Neural cell (in vitro differentiated cells): ENCODE results near the gene DNAH1. TPM values are rescaled to one million over a fixed set of nuclear protein-coding genes. Genes with fewer than 3 reads are reported as not detected.

Source experiments
- H2AFZ ChIP-seq: fragments of 200-600, 300-800 bp; sonication (generic), shearing (Covaris generic); 2 replicates; pipeline ENCODE4 v1.6.0; 2014; ENCODE audit warnings: low read depth, mild to moderate bottlenecking, antibody characterized with exemption, low read length, moderate library complexity
- H3F3A ChIP-seq: fragments of 200-600 bp; shearing (Covaris generic); 2 replicates; pipeline ENCODE4 v1.6.1; 2016; ENCODE audit warnings: mild to moderate bottlenecking, moderate library complexity, mixed read lengths, antibody characterized with exemption, low read length; ENCODE audit not compliant: insufficient read depth, poor library complexity, severe bottlenecking
- H3K27ac ChIP-seq: fragments of 200-600, 300-800 bp; sonication (generic), shearing (Covaris generic); 2 replicates; pipeline ENCODE4 v1.5.1; 2014; ENCODE audit warnings: mild to moderate bottlenecking, low read length, moderate library complexity
- H3K27me3 ChIP-seq: fragments of 300-800, 200-600 bp; sonication (generic), shearing (Covaris generic); 2 replicates; pipeline ENCODE4 v1.6.0; 2014; ENCODE audit warnings: mild to moderate bottlenecking, low read depth, low read length, moderate library complexity; ENCODE audit not compliant: insufficient read depth
- H3K36me3 ChIP-seq: fragments of 300-800, 200-600 bp; sonication (generic), shearing (Covaris generic); 2 replicates; pipeline ENCODE4 v1.5.1; 2014; ENCODE audit warnings: mild to moderate bottlenecking, antibody characterized with exemption, low read length, moderate library complexity; ENCODE audit not compliant: insufficient read depth
- H3K4me2 ChIP-seq: fragments of 300-800, 200-600 bp; sonication (generic), shearing (Covaris generic); 2 replicates; pipeline ENCODE4 v1.6.0; 2014; ENCODE audit warnings: mild to moderate bottlenecking, low read length
- H3K4me3 ChIP-seq: fragments of 300-800, 200-600 bp; sonication (generic), shearing (Covaris generic); 2 replicates; pipeline ENCODE4 v1.5.1; 2014; ENCODE audit warnings: mild to moderate bottlenecking, low read length, moderate library complexity
- H3K79me2 ChIP-seq: fragments of 200-600 bp; shearing (Covaris generic); replicated peaks from 2 replicates; pipeline ENCODE4 v1.6.0; 2014; ENCODE audit warnings: mild to moderate bottlenecking, low read length, moderate library complexity; ENCODE audit not compliant: insufficient read depth
- H3K9ac ChIP-seq: fragments of 300-800, 200-600 bp; sonication (generic), shearing (Covaris generic); 2 replicates; pipeline ENCODE4 v1.6.1; 2016; ENCODE audit warnings: mild to moderate bottlenecking, low read length, mixed read lengths
- H3K9me2 ChIP-seq: fragments of 200-600 bp; shearing (Covaris generic); 2 replicates; pipeline ENCODE4 v1.6.1; 2016; ENCODE audit warnings: mild to moderate bottlenecking, low read length, mixed read lengths; ENCODE audit not compliant: insufficient read depth
- H3K9me3 ChIP-seq: fragments of 200-600, 300-800 bp; sonication (generic), shearing (Covaris generic); 2 replicates; pipeline ENCODE4 v1.6.1; 2016; ENCODE audit warnings: mild to moderate bottlenecking, mixed run types, low read length, moderate library complexity, mixed read lengths
- H4K20me1 ChIP-seq: fragments of 200-600 bp; shearing (Covaris generic); 2 replicates; pipeline ENCODE4 v1.6.1; 2016; ENCODE audit warnings: mild to moderate bottlenecking, mixed run types; ENCODE audit not compliant: insufficient read depth
- CTCF ChIP-seq: fragments of 450-650 bp; IDR thresholded peaks from 2 replicates; pipeline ENCODE4 v1.5.1; 2014; ENCODE audit warnings: antibody characterized with exemption, mild to moderate bottlenecking, moderate library complexity; ENCODE audit not compliant: poor library complexity, severe bottlenecking
- EP300 ChIP-seq: fragments of 450-650 bp; conservative IDR thresholded peaks from 2 replicates; pipeline ENCODE4 v1.6.1; 2014; ENCODE audit warnings: antibody characterized with exemption, mild to moderate bottlenecking, moderate library complexity; ENCODE audit not compliant: poor library complexity, severe bottlenecking
- EZH2 ChIP-seq: fragments of 200-600, 300-800 bp; shearing (Covaris generic), sonication (generic); IDR thresholded peaks from 2 replicates; pipeline ENCODE4 v1.6.1; 2014; ENCODE audit warnings: antibody characterized with exemption, low read length, borderline replicate concordance, mild to moderate bottlenecking; ENCODE audit not compliant: insufficient read depth, poor library complexity, severe bottlenecking
- MXI1 ChIP-seq: fragments of 450-650 bp; conservative IDR thresholded peaks from 2 replicates; pipeline ENCODE4 v1.6.1; 2014; ENCODE audit warnings: antibody characterized with exemption, mild to moderate bottlenecking; ENCODE audit not compliant: poor library complexity, severe bottlenecking
- POLR2AphosphoS5 ChIP-seq: IDR thresholded peaks from 2 replicates; pipeline ENCODE4 v1.6.1; 2012
- RAD21 ChIP-seq: fragments of 450-650 bp; conservative IDR thresholded peaks from 2 replicates; pipeline ENCODE4 v1.6.1; 2014; ENCODE audit warnings: antibody characterized with exemption, mild to moderate bottlenecking, moderate library complexity
- REST ChIP-seq: IDR thresholded peaks from 2 replicates; pipeline ENCODE4 v1.6.1; 2012; ENCODE audit warnings: borderline replicate concordance
- SMC3 ChIP-seq: fragments of 450-650 bp; conservative IDR thresholded peaks from 2 replicates; pipeline ENCODE4 v1.6.1; 2014; ENCODE audit warnings: antibody characterized with exemption, mild to moderate bottlenecking, moderate library complexity; ENCODE audit not compliant: poor library complexity
- TAF1 ChIP-seq: IDR thresholded peaks from 2 replicates; pipeline ENCODE4 v1.6.1; 2012; ENCODE audit warnings: low read depth
- polyA plus RNA-seq: library from polyadenylated mRNA; depleted of rRNA; stranded (reverse); fragments of >200 nt; gene quantifications from 2 replicates; pipeline ENCODE4 v1.2.3, GENCODE V29; 2014

Gene DNAH1
- polyA plus RNA-seq, 1 donor from 2014 or later, result 5.4 TPM

- H3K9me3 ChIP-seq, result no peaks in the 10 kb centered on the region
- H3K79me2 ChIP-seq, result no peaks in the 10 kb centered on the region
- H3K9ac ChIP-seq, result no peak overlapping the region
- H3K4me2 ChIP-seq, result no peak overlapping the region
- no peaks in the 10 kb centered on the region for H3K27me3 ChIP-seq
- H4K20me1 ChIP-seq, result no peaks in the 10 kb centered on the region
- H3F3A ChIP-seq, result no peaks in the 10 kb centered on the region
- no peak overlapping the region for H3K27ac ChIP-seq
- no peak overlapping the region for H2AFZ ChIP-seq
- H3K9me2 ChIP-seq, result no peaks in the 10 kb centered on the region
- no peak for TF ChIP-seq MXI1
- TF ChIP-seq RAD21, result no peak
- no peak for TF ChIP-seq TAF1
- no peak for TF ChIP-seq CTCF
- H3K4me3 ChIP-seq, result no peak overlapping the region
- H3K36me3 ChIP-seq, result no peaks in the 10 kb centered on the region
These were observed 5.4 kb downstream of the DNAH1 start for GRCh38 chr3:52321481-52321880.

- Histone ChIP-seq H3K36me3 (no peaks in the 10 kb centered on the region), H3K4me2 (no peak overlapping the region), H3K27me3 (no peaks in the 10 kb centered on the region), H3K27ac (no peak overlapping the region), H3K9me2 (no peaks in the 10 kb centered on the region), H3K9ac (no peak overlapping the region), H2AFZ (no peak overlapping the region), H3K9me3 (no peaks in the 10 kb centered on the region), H4K20me1 (no peaks in the 10 kb centered on the region), H3K4me3 (no peak overlapping the region), H3K79me2 (no peaks in the 10 kb centered on the region), H3F3A (no peaks in the 10 kb centered on the region)
- no peak for TF ChIP-seq EP300
- TF ChIP-seq SMC3, result no peak
- no peak for TF ChIP-seq RAD21
- no peak for TF ChIP-seq CTCF
These were observed 6.3 kb downstream of the DNAH1 start for GRCh38 chr3:52322466-52322865.

- H3K36me3 ChIP-seq, result no peaks in the 10 kb centered on the region
- TF ChIP-seq SMC3 (no peak), POLR2AphosphoS5 (no peak), MXI1 (no peak), TAF1 (no peak), REST (no peak), EP300 (no peak), RAD21 (no peak), EZH2 (no peak), CTCF (no peak)
- H3K4me2 ChIP-seq, result no peak overlapping the region
- no peaks in the 10 kb centered on the region for H3K9me3 ChIP-seq
- no peaks in the 10 kb centered on the region for H3K27me3 ChIP-seq
- H3K4me3 ChIP-seq, result no peak overlapping the region
- H3K9me2 ChIP-seq, result no peaks in the 10 kb centered on the region
- no peaks in the 10 kb centered on the region for H3F3A ChIP-seq
- H3K9ac ChIP-seq, result no peak overlapping the region
- no peaks in the 10 kb centered on the region for H4K20me1 ChIP-seq
- H3K27ac ChIP-seq, result no peak overlapping the region
- H2AFZ ChIP-seq, result no peak overlapping the region
- no peaks in the 10 kb centered on the region for H3K79me2 ChIP-seq
These were observed 7.6 kb downstream of the DNAH1 start for GRCh38 chr3:52323526-52324295.
